Stimulated activated CD4-positive, alpha-beta T cell treated with anti-CD3 and anti-CD28 coated beads, TNF-alpha, amount 100 ng/mL, for 1 hour (primary cell): ENCODE data around the gene SIRT3.
"Not testable (repeated sequence)": the region's sequence is repeated elsewhere in the genome, so short reads cannot be mapped to it uniquely, and the experiment has no call there.

ENCODE experiments used
- DNase-seq, 3 donors: peaks; one replicate each; pipeline ENCODE4 v3.0.0-alpha.2; 2020; ENCODE audit warnings: low read depth in 3 of 3, low spot score in 1 of 3

SIRT3 gene

DNA sequence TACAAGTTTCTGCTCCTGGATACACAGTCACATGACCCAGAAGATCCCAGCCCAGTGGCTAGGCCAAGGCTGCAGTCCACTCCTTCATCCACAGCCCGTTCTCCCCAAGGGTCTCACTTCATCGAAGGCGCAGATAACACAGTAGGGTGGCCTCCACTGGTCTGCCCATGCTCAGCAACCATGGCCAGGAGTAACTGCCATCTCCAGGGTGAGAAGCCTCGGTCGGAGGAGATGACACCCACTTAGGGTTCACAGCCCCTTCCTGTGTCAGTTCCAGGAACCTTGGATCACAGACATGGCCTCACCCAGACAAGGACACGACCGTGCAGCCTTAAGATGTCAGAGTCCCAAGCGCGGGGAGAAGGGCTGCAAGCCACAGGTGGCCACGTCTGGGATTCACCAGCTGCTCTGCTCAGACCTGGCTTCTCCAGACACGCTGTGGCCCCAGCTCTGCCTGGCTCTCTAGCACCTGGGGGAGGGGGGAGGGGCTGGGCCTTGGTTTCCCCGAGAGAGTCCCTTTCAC, 31.5 kb downstream of the SIRT3 start:
- DNase-seq = no peak

DNA sequence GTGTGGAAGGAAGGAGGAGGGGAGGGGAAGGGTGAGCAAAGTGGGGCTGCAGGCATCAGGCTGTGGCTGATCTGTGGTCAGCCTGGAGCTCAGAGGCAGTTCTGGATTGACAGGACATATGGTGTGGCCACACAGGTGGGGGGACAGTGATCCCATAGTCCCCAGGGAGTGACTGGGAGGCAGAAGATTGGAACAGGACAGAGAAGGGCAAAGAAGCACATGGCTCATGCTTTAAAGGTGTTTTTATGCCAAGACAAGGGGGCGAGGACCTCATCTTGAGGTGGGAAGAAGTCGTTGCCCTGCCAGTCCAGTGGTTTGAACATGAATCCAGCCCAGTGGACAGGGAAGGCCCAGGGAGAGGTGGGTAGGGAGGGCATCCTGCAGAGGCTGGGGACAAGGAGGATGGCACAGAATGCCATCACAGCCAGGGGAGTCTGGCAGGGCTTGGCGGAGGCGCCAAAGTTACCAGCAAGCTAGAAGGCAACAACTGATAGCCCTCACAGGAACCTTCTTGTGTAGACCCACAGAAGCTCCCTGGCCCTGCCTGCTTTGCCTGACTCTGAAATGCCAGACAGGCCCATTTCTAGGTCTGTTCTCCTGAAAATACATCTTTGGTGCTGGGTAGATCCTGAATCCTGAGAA, 32.1 kb downstream of the SIRT3 start:
- DNase-seq = no peak

DNA sequence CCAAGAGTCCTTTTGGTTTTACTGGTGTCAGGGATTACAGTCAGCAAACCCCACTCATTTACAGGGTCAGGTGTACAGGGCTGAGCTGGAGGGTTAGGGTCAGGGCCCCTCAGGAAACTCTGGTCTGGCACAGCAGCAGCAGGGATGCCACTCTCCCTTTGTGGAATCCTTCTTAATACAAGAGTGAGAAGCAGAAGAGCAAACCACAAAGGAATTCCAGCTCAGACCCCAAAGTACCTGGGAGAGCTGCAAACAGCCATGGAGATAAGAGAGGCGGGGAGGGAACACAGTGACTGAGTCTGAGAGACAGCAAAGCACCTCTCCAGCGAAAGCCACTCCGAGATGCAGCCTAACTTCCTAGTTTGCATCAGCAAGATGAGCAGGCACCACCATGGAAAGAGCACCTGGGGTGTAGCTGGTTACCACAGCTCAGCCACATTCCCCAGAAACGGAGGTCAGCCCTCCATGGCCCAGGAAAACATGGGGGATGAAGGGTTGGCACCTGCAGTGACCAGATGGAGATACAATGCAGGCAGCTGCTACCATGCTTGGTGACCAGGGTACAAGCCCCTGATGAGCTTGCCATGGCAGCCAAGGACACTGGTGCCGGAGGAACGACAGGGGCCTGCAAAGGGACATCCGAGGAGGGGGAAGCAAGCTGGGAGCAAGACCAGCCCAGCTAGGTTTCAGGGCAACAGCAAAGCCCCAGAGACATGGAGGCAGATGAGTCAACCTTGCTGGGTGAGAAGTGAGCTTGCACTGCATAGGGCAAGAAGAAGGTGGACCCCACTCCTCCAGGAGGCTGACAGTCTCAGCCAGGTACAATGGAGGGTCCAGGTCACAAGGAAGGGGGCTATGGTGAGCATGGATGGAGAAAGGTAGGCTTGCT, 32.8 kb downstream of the SIRT3 start:
- DNase-seq = no peak

DNA sequence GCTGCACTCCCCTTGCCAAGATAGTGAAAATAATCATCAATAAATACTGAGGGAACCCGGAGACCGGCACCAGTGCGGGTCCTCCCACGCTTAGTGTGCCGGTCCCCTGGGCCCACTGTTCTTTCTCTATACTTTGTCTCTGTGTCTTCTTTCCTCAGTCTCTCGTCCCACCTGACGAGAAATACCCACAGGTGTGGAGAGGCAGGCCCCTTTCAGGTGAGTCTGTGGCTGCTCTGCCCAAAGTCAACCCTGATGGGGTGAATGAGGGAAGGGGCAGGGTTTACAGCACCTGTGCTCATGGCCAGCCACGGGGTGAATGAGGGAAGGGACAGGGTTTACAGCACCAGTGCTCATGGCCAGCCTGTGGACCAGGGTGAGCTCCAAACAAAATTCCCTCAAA, 33.7 kb downstream of the SIRT3 start:
- no peak for DNase-seq

DNA sequence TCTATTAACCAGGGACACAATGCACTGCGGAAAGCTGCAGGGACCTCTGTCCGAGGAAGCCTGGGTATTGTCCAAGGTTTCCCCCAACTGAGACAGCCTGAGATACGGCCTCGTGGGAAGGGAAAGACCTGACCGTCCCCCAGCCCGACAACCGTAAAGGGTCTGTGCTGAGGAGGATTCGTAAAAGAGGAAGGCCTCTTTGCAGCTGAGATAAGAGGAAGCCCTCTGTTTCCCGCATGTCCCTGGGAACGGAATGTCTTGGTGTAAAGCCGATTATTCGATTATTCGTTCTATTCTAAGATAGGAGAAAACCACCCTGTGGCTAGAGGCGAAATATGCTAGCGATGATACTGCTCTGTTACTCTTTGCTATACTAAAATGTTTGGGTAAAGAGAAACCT, 34.2 kb downstream of the SIRT3 start:
- no peak for DNase-seq

DNA sequence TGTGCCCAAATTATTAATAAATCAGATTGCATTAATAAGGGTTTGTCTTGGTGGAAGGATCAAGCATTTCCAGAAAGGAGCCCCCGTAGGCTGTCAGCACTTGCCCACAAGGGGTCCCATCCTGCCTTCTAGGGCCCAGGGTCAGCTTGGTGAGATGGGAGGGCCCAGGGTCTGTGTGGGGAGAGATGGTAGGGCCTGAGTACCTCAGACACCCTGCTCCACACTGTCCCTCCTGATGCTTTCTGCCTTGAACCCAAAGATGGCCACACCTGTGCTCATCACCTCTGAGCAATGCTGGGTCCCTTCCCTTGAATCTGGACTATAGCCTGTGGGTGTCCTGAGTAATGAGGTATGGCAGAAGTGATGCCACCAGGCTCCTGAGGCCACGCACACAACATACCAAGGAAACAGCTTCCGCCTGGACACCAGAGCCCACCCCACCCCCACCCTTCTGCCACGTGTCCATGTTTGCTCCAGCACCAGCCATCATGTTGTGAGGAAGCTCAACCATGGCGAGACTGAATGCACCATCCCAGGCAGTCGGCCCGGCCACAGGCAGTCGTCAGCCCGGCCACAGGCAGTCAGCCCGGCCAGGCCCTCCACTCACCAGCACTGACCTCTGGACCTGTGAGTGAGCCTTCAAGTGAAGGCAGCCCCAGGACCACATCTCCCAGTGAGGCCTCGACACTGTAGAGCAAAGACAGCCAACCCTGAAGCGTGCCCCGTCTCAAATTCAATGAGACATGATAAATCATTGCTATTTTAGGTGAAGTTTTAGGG, 35.7 kb downstream of the SIRT3 start:
- DNase-seq = no peak

DNA sequence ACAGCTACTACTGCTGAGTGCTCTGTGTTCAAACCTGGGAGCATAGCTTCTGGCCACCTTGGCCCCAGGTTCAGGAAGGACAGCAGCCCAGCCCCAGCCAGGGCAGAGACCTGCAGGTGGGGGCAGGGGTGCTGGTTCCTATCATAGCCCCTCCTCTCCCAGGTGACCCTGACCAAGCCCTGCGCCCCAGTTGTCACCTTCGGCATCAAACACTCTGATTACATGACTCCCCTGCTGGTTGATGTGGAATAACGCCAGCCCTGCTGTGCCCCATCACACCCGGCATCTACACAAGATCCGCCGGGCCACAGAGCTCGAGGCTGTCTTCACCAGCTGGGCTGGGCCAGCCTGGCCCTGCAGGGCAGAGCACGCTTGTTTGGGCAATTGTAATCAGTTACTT, 36.4 kb downstream of the SIRT3 start:
- no peak for DNase-seq

DNA sequence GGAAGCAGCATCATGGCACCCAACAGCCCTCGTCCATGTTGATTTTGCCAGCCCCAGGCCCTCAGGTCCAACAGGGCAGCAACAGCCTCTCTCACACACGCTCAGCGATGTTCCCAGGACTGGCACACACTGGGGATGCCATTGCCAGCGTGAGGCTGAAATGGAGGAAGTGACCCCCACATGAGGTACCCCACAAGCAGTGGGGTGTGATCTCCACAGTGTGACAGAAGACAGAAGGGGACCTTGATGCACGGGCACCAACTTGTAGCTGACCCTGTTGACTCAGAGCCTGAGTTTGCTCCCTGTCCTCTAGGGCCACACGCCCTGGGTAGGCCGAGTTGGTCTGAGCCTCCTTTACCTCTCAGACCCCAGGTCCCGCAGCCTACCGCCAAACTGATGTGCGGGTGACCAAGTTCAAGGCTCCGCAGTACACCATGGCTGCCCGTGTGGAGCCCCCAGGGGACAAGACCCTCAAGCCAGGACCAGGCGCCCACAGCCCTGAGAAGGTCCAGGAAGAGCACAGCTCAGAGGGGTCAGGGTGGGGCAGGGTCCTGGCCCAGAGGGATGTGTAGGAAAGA, 37.0 kb downstream of the SIRT3 start:
- DNase-seq = no peak

DNA sequence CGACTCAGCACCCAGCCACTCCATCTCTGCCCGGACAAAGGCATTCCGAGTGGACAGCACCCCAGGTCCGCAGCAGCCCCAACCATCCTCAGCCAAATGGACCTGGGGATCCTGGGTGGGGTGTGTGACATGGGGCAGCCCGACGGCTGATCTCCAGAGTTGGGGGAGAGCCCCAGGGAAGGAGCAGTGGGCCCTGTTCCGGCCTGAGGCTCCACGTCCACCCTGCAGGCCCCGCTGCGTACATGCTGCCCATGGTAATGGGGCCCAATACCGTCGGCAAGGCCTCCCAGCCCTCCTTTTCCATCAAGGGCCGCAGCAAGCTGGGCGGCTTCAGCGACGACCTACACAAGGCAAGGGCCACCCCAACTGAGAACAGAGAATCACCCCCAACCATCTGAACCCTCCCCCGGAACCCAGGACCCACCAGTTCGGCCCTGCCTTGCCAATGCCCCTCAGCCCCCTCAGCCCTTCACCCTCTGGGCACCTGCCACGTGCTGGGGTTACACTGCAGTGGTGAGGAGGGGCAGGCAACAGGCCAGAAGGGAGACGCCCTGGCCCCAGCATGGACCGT, 37.8 kb downstream of the SIRT3 start:
- no peak for DNase-seq

DNA sequence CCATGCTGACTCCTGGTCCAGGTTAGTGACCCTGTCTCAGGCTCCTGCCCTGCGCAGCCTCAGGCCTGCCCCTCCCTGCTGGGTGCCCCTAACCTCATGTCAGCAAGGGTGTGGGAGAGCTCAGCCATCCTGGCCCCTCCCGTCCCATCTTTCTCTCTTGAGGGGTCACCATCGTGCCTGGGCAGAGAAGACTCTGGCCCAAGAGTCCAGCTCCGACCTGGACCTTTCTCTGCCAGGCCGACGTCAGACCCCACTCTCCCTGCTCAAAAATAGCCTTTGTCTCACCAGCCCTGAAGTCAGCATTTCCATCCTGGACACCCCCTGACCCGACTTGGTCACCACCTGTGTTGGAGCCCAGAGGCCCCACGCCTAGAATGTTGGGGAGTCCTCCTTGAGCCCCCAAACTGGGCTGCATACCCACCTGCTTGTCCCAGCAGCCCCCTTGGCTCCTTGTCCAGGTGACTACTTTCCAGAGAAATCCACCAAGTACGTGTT, 38.4 kb downstream of the SIRT3 start:
- DNase-seq = no peak

DNA sequence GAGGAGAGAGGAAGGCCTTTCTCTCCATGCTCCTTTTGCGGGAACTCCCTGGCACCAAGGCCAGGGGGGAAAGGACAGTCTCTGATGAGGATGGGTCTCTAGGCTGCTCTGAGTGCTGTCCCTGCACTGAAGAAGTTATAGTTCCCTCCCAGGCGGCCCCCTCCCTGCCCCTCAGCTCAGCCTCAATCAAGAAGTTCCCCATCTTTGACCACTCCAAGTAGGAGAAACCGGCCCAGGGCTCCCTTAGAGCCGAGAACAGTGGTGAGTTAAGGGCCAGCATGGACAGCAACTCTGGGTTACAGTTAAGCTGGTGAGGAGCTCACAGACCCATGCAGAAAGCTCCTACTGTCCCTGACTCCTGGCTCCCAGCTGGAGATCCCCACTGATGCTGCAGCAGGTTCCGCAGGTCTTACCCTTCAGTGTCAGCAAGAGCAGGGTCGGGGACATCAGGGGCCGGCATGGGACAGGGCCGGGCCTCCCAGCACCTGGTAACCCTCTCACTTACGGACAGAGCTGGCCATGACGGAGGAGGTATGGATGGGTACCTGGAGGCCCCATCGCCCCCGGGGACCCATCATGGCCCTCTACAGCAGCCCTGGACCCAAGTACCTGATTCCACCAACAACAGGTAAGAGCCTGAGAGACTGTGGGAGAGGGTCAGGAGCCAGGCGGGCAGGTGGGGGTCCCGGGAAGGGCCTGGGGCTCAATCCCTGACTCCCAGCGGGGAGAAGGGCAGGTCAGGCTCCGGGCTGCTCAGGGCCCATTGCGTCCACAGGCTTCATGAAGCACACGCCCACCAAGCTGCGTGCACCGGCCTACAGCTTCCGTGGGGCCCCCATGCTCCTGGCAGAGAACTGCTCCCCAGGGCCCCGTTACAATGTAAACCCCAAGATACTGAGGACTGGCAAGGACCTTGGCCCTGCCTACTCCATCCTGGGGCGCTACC, 39.1 kb downstream of the SIRT3 start:
- DNase-seq = no peak

DNA sequence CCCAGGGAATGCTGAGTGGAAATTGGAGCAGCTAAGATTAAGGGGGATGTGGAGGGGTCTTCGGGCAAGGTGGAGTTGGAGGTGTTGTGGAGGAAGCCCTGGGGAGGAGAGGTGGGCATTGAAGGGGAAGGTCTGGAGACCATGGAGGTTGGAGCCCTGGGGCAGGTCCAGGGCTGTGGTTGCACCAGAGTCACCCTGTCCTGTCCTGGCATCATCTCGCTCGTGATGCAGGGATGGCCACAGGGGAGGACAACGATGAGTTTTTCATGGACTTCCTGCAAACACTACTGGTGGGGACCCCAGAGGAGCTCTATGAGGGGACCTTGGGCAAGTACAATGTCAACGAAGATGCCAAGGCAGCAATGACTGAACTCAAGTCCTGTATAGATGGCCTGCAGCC, 42.7 kb downstream of the SIRT3 start:
- DNase-seq = not testable (repeated sequence)

DNA sequence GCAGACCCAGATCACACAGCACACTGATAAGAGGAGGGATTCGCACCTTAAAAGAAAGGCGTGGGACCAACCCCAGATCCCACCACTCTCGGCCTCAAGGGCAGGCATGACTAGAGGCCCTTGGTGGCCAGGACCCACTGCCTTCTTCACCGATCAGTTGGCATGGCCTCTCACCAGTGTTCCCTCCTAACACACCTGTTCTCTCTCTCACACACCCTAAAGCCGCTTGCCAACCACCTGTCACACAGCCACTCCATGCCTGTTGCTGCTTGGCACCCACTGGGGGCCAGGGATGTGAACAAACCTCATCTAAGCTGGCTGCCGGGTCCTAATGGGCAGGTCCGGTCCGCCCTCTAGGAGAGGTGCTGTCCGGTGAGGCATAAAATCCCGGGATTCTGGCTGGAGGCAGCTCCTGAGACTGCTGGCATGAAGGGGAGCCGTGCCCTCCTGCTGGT, 43.4 kb downstream of the SIRT3 start, which contains the start of gene SCGB1C1:
SCGB1C1 (plus strand) TSS at position 405 of the 455 bp plus-strand sequence; CDS start at position 427, 22 bp downstream.
- not testable (repeated sequence) for DNase-seq

DNA sequence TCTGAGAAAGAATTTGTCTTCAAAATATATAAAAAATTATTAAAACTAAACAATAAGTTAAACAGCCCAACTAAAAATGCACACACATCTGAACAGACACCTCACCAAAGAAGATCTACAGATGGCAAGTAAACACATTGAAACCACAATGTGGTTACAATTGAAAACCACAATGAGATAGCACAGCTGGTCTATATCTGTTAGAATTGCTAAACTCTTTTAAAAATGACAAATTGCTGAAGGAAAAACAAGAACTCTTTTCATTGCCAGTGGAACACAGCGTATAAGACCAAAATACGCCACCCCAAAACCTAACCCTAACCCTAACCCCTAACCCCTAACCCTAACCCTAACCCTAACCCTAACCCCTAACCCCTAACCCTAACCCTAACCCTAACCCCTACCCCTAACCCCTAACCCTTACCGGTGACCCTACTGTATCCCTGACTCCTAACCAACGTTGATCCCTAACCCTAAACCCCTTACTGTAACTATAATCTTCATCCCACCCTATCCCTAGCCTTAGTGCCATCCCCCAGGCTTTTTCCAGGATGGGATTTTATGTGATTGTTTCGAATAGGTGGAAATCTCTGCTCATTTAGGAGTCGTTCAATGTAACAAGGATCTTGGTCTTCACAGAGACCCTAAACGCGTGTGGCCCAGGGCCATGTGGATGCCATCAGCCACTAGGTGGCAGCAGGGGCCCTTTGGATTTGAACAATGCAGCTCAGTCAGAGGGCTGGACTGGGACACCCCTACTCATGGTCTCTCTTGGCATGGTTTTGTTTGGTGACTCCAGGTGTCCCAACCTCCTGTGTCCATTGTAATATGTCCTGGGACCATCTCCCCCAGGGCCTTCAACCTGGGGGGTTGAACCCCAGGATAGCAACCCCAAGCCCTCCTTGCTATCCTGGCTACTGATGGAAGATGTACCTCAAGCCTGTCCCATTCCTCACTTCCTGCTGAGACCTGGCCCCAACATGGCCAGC, 44.4 kb downstream of the SIRT3 start:
- peak in 2 of 3 donors; percentile 30 to 47 for DNase-seq

DNA sequence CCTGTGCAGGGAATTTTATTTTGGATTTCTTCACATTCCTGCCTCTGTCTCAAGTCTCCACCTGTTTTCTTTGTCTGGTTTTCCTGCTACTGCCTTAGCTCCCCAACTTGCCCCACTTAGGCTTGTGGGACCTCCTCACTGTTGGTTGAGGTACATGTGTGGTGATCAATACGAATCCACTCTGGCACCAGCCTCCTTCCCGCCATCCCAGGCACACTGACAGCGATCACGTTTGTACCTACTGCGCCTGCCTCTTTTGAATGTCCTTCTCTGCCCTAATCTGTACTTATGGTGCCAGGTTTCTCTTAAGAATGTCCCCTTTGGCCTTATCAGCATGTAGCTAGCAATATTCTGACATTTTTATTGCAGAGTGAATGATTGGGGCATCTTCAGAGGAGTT, 45.6 kb downstream of the SIRT3 start:
- DNase-seq = not testable (repeated sequence)

DNA sequence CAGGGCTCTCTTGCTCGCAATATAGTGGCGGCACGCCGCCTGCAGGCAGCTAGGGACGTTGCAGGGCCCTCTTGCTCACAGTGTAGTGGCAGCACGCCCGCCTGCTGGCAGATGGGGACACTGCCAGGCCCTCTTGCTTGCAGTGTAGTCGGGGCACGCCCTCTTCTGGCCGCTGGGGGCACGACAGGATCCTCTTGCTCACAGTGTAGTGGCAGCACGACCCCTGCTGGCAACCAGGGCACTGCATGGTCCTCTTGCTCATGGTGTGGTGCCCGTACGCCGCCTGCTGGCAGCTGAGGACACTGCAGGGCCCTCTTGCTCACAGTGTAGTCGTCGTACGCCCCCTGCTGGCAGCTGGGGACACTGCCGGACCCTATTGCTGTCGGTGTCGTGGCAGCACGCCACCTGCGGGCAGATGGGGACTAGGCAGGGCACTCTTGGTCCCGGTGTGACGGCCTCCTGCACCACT, 46.3 kb downstream of the SIRT3 start:
- DNase-seq = not testable (repeated sequence)

DNA sequence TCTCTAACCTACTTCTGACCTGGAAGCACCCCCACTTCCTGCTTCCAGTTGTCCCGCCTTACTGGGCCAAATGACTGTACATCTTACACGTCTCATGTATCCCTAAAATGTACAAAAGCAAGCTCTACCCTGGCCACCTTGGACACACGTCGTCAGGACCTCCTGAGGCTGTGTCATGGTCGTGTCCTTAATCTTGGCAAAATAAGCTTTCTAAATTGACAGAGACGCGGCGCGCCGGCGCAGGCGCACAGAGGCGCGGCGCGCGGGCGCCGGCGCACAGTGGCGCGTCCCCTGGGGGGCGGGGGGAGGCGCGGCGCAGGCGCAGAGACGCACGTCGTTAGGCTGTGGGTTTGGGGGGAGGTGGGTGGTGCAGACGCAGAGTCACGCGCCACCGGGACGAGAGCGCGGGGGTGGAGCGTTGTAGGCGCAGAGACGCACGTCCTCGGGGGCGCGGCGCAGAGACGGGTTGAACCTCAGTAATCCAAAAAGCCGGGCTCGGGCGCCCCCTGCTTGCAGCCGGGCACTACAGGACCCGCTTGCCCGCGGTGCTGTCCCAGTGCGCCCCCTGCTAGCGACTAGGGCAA, 46.9 kb downstream of the SIRT3 start:
- DNase-seq = not testable (repeated sequence)

DNA sequence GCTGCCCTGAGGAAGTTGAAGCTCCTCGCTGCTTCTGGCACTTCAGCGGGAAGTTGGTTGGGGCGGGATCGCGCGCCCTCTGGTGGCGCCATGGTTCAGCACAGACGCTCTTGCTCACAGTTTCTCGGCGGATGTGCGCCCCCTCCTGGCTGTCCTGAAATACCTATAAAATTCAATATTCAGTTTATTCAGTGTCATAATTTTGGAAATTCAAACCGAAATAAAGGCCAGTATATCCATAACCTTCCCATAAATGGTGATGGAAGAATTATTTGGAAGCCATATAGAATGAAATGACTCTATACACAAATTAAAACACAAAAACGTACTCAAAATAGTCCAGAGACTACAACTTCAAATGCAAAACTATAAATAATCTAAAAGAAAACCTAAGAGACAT, 55.9 kb downstream of the SIRT3 start:
- not testable (repeated sequence) for DNase-seq
